HCEC 1CT (cell line): Measurements from ENCODE around the gene TULP1.
A peak's percentile ranks its signal among the peaks of the same experiment; 100 is the strongest.

Experiments used
- DNase-seq: peaks from one replicate; pipeline ENCODE4 v3.0.0-alpha.2; 2017

TULP1 gene

DNA sequence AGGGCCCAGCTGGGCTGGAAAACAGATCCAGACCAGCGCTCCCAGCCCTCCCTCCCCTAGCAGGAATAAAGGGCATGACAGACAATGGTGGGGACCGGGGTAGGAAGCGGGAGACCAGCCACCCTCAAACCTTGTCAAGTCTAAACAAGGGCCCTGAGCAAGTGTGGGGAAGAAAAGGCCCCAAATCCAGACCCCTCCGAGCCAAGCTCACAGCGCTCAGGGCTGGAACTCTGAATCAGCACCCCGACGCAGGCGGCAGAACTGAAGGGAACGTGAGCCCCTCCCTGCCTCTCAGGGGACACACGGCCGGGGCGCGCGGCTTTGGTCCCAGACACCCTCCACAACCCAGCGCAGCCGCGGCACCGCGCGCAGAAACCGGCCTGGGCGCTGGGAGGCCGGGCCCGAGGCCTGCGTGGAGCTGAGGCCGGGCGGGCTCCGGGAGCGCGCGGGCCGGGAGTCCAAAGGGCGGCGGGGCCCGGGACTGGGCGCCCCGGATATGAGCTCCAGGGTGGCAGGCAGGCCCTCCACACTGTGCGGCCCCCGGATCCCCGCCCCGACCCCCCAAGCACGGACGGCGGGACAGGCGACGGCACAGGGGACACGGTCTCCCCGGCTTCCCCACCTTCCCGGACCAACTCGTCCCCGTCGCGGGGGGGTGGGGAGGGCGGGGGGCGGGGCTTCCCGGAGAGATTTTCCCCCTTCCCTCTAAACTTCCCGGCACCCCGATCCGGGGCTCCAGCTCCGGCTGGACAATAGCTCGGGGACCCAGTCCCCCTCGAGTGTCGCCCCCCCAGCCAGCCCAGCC, 16.5 kb downstream of the TULP1 start:
- peak; percentile 29 for DNase-seq

- DNase-seq = peak; percentile 46
Observed at GRCh38 chr6:35495258-35496035, 17.2 kb downstream of the TULP1 start.

DNA sequence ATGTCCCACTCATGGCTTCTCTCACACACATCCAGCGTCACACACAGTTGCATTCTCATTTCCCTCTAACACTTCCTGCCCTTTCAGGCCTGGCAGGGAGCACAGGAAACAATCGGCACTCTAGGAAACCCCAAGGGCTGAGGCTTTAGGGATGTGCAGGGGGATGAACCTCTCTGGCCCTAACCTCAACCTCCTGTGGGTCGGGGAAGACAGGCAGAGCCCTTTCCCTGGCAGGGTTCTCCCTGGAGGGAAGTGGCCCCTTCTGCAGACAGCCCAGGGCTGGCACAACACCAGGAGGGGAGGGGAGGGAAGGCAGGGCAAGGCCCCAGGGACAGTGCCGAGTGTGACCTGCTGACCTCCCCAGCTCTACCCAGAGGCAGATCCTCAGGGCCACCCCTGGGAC, 18.5 kb downstream of the TULP1 start:
- peak; percentile 47 for DNase-seq

DNA sequence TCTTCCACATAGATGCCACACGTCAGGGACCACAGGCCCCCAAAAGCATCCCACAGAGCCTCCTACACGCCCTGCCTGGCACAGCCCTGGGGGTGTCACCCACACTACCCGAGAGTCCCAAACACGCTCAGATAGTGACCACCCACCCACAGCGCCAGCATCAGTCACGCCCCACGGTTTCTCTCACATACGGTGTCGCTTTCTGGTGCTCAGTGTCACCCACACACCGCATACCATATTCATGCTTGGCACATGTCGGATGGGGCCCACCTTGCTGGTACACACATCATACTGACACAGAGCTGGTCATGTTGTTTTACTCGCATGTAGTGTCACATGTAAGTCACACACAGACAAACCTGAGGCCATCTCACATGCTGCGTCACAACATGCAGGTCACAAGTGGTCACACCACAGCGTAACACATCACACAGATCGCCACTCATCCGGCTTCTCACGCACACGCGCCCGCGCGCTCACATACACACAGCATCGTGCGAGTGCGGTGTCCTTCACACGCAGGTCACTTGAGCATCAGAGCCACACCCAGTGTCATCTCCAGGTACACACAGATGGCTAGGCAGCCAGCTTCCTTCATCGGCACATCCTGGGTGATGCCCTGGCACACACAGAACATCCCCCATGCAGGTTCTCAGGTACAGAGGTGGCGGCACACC, 19.3 kb downstream of the TULP1 start:
- DNase-seq = no peak

DNA sequence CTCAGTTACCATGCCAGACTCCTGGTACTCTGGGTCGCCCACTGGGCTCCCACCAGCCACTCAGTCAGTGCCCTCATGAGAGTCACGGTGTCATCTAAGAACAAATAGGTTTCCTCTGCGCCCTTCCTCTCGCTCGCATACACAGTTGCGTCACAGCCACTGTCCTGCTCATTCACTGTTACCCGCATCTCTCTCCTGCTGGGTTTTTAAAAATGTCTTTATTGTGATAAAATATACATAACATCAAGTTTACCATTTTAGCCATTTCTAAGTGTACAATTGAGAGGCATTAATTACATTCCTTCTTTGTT, 19.8 kb downstream of the TULP1 start:
- DNase-seq = no peak

DNA sequence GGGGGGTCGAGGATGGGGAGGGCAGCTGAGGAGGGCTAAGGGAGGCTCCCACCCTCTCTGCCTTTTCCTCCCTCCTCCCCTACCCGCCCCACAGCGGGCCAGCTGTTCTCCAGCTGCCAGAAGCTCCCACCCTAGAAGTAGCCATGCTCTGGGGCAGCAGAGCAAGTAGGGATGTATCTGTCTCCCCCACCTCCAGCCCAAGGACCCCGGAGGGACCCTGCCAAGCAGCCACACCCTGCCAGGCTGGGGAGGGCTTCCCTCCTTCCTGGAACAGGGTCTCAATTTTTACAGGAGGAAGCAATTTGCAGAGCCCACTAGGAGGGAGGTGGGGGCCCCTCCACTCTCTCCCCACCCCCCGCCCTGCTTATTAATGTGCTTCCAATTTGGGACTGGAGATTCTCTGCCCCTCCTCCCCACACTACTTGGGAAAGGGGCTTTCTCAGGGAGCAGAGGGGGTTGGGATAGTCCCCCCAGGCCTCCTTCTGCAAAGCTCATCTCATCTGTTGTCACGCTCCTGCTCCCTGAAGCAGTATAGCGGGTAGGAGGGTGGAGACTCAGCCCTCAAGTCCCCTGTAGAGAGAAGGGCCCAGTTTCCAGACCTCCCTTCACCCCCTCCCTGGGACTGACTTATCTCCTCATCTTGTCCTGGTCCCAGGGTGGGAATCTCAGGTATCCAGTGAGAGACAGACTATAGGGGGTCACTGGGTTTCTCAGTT, 20.3 kb downstream of the TULP1 start:
- DNase-seq = no peak

- DNase-seq = no peak
Observed at GRCh38 chr6:35491558-35492257, 21.0 kb downstream of the TULP1 start.

- DNase-seq = no peak
Observed at GRCh38 chr6:35490821-35491557, 21.7 kb downstream of the TULP1 start.

DNA sequence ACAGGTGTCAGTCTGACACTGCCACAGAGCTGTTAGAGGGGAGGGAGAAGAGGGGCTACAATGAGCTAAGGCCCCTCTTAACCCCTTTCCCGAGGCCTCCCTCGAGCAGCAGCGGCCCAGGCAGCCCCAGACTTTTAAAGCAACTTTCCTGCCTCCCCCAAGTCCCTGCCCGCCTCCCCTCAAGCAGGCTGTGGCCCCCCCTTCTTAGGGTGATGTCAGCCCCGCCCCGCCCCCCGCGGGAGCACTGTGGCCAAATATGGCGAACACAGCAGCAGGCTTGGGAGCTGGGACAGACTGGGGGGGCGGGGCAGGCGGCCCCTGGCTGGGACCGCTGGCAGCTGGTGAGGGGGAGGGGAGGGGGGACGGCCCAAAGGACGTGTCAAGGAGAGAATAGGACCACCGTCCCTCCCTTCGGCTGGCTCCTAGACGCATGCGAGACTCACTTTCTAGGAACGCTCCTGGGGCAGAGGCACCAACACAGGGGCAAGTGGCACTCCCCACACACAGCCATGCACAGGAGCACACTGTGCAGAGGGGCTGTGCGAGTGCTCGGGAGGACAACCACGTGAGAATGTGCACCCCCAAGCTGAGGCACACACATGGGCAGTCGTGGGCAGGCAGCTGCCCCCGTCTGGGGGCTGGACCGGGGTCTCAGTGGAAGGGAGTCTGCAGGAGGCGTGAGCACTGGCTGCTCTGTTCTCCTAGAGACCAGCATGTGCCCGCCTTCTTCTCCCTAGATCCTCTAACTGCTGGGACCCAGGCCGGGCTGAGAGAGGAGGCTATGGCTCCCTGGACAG, 22.5 kb downstream of the TULP1 start:
- DNase-seq = peak; percentile 83

DNA sequence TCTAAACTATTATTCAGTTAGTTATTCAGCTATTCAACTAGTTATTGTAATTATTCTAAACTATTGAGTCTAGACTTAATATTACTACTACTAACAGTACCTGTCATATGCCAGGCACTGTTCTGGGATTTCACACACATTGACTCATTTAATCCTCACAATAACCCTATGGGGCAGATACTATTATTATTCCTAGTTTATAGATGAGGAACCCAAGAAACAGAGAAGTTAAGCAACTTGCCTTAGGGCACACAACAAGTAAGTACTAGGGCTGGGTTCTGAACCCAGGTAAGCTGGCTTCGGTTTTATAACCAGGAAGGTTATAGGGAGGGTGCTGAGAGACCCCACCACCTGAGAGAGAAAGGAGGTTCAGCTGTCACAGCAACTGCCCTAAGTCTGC, 23.6 kb downstream of the TULP1 start:
- no peak for DNase-seq

DNA sequence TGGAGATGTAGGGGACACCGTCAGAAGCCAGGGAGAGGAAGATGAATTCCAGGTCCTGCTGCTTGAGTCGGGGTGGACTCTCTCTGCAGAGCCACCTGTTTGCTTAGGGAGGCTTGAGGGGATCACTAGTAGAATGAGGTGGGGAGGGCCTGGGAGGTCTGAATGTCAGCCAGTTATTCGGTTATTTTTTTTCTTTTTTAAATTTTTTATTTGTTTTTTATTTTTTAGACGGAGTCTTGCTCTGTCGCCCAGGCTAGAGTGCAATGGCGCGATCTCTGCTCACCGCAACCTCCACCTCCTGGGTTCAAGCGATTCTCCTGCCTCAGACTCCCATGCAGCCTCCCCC, 24.2 kb downstream of the TULP1 start:
- DNase-seq = no peak

DNA sequence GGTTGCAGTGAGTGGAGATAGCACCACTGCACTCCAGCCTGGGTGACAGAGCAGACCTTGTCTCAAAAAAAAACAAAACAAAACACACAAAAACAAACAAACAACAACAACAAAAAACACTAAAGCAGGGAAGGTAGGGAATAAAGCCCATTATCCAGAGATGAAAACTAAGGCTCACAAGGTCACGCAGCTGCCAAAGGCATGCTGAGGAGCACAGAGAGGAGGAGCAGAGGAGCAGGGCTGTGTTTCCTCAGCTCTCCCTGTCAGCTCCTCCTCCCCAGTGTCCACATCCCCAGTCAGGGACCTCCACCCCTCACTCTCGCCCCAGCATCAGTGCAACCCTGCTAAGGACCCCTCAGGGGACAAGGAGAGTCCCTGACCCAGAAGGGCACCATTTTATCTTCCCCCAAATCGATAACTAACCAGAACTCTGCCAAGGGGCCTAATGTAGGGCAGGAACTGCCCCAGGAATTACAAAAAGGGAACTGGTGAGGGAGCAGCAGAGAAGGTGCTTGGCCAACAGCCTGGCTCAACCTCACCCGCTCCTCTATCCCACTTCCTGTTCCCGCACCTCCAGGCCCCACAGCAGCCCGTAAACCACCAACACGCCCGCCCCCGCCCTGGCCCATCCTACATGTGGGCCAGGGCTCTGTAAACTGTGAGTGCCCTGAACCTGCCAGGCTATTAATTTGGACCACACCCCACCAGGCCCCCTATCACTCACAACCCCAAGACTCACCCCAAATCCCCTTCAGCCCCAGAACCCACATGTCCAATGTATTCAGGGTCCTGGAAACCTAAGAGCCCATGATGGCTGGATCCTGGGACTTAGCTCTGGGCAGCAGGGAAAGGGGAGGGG, 24.8 kb downstream of the TULP1 start:
- peak; percentile 76 for DNase-seq

GRCh38 chr6:35486005-35486925, 26.4 kb downstream of the TULP1 start:
- DNase-seq = peak; percentile 55

DNA sequence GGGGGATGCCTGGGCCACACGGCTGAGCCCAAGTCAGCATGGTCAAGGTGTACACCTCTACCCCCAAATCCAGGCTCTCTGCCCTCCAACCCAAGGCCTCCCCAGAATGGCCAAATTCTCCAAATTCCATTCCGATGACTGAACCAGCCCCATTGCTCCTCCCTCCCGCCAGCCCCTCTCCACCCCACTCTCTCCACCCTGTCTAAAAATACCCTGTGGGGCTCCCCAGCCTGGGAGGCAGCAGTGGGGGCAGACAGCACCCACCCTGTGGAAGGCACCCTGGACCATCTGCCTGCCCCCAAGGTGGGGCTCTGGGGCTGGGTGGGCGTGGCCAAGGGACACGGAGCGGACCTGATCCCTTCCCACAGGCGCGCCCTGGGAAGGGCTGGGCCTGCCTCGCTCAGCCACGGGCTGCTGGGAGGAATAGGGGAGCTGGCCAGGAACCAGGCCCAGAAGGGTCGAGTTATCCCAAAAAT, 27.3 kb downstream of the TULP1 start:
- peak; percentile 81 for DNase-seq

DNA sequence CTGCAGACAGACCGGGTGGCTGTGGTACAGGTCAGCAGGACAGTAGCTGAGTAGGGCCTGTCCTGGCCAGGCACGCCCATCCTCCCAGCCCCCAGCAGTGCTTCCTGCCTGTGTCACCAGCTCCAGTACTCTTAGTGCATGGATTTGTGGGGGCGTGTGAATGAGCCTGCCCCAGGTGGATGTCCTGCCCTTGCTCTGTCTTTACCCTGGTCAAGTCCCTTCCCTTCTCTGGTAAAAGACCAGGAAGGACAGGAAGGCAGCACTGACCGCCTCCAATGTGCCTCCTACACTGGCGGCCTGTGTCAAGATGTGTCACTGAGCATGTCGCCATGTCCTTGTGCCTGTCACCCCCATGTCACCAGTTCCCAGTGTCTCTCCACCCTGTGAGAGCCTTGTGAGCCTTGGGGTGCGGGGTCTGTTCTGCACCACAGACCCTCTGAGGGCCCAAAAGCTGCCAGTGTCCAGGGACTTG, 27.7 kb downstream of the TULP1 start:
- DNase-seq = peak; percentile 47

DNA sequence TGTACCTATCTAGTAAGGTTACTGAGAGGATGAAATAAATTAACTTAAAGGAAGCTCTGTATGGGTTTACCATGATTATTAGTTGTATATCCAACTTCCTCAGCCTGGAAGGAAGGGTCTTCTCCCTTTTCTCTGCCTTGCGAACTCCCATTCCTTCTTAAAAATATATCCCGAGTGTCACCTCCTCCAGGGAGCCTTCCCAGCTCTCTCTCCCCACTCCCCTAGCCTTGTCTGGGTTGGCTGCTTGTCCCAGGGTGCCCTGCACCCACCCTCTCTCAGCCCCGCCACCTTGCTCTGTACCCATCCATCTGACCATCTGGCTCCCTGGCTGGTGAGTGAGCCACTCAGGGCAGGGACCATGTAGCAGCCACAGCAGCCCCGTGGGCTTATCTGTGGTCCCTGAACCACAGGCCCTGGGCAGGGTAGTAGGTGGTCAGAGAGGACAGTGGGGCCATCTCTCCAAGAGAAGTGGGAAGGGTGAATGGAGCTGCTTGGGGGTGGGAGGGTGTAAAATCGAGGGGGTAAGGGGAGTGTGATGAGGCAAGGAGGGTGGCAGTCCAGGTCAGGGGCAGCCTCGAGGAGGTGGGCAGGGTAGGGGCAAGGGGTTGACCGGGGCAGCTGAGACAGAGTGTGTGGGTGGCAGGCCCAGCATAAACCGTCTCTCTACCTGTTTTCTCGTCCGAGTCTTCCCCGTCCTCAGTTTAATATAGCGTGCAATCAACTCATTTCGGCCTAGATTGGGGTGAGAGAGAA, 28.6 kb downstream of the TULP1 start:
- no peak for DNase-seq

DNA sequence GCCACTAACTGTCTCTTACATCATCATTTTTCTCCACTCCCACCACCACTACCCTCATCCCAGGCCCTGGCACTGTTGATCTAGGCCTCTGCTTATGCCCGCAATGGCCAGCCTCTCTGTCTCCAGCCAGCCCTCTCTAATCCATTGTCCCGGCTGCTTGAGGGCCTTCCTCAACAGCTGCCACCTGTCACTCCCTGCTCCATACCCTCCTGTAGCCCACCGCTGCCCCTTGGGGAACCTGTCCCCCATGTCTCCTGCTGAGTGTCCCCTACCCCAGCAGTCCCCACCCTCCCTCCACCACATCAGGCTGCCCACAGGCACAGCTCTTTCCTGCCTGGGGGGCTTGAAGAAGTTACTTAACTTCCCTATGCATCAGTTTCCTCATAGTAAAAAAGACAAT, 29.2 kb downstream of the TULP1 start:
- DNase-seq = no peak

GRCh38 chr6:35483062-35483461, 29.6 kb downstream of the TULP1 start:
- DNase-seq = no peak
